Brain pericyte (primary cell): ENCODE data around the gene PLPP7.

Source experiments
- DNase-seq: peaks from one replicate; pipeline ENCODE4 v3.0.0-alpha.2; 2012; ENCODE audit warnings: low read depth, low spot score

Gene PLPP7

GRCh38 chr9:131303381-131304321 lies 14.1 kb downstream of the PLPP7 start:
- DNase-seq: no peak

GRCh38 chr9:131304676-131305355 lies 15.3 kb downstream of the PLPP7 start:
- DNase-seq: no peak

DNA sequence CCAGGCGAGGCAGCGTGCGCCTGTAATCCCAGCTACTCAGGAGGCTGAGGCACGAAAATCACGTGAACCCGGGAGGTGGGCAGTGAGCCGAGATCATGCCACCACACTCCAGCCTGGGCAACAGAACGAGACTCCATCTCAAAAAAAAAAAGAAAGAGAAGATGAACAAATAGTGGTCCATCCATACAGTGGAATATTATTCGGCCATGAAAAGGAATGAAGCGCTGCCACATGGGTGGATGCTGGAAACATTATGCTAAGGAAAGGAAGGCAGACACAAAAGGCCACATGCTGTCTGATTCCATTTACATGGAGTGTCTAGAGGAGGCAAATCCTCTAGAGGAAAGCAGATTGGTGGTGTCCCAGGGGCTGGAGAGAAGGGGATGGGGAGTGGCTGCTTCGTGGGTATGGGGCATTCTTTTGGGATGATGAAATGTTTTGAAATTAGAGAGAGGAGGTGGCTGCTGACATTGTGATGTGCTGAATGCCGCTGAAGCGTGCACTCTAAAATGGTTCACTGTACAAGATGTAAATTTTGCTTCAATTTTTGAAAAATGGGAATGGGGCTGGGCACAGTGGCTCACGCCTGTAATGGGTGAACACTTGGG lies 17.0 kb downstream of the PLPP7 start:
- DNase-seq: no peak

- no peak for DNase-seq
These were observed 18.5 kb downstream of the PLPP7 start for GRCh38 chr9:131307974-131308373.

DNA sequence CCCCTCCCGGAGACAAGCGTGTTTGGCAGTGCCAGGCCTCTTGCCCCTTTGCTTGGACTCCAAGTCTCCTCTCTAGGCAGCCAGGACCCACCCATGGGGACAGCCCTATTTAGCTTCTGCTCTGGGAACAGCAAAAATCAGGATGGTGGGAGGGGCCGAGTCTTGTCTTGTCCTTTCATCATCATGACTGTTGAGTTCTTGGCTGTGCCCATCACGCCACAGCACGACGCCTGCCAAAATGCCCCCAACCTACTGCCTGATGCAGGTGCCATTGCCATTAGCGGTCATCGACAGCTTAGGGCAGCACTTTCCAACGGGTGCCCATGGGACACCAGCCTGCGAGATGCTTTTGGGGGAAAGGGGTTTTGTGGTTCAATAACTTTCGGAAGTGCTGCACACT lies 18.9 kb downstream of the PLPP7 start:
- DNase-seq: no peak

- DNase-seq: no peak
These were observed 19.5 kb downstream of the PLPP7 start for GRCh38 chr9:131308906-131309529.

GRCh38 chr9:131309530-131310276 lies 20.2 kb downstream of the PLPP7 start:
- DNase-seq: no peak

DNA sequence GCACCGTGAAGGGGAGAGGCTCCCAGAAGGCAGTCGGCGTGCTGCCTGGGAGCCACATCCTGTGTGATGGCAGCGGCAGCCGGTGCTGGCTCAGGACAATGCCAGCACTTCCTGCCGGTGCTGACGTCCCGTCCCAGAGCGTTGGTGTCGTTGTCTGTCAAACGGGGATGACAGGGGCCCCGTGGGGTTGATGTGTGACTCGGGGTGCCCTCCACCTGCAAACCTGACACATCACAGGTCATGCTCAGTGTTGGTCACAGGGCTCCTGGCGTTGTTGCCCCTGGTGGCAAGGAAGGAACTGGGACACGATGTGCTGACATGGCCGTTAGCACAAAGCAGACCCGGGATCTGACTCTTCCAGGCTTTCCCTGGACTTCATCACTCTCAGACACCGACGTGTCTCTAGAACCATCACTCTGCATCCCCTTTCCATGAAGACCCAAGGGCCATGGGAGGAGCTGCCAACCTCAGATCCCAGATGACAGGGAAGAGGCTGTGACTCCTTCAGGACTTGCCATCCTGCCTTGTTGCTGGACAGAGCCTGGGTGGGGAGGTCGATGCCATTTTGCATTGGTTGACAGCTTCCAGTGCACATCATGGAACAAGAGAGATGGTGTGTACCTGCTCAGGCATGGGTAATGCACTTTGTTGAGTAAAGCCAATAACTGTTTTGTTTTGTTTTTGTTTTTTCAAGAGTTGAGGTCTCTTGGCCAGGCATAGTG lies 21.5 kb downstream of the PLPP7 start:
- DNase-seq: no peak

GRCh38 chr9:131312246-131312645 lies 22.7 kb downstream of the PLPP7 start:
- no peak for DNase-seq

DNA sequence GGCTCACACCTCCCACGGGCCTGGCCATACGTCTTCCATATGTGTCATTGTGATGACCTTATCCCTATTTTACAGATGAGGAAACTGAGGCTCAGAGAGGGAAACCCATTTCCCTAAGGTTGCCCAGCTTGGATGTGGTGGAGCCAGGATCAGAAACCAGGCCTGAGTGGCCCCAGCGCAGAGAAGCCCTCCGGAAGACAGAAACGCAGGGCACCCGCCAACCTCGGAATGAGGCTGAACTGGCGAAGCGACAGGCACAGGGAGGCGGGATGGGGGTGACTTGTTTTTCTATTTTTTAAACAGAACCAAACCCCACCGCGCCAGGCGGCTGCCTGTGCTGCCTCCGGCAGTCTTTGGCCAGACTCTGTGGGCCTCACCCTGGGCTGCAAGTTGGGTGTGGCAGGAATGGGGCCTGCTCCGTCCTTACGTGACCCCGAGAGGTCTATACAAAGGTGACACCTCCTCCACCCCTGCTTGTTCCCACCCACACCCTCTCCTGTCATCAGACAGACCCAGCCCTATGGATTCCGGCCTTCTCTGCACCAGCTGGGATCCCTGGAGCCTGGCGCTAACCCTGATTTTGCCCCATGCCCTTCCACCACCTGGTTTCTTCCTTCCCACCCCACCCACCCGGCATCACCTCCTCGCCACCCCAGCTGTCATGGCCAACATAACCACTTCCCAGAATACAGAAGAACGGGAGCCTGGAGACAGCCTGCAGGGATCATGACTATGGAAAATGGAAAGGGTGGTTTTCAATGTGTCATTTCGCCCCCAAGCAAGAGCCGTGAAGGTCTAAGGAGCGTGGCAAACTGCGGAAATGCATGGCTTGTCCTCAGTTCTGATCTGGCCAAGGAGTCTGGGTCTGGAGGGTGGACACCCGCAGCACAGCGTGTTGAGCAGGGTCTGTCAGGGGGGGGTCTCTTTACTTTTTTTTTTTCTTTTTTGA lies 23.6 kb downstream of the PLPP7 start:
- no peak for DNase-seq

- no peak for DNase-seq
These were observed 28.9 kb downstream of the PLPP7 start for GRCh38 chr9:131318231-131319085.

GRCh38 chr9:131319486-131319885 lies 30.0 kb downstream of the PLPP7 start:
- DNase-seq: no peak

DNA sequence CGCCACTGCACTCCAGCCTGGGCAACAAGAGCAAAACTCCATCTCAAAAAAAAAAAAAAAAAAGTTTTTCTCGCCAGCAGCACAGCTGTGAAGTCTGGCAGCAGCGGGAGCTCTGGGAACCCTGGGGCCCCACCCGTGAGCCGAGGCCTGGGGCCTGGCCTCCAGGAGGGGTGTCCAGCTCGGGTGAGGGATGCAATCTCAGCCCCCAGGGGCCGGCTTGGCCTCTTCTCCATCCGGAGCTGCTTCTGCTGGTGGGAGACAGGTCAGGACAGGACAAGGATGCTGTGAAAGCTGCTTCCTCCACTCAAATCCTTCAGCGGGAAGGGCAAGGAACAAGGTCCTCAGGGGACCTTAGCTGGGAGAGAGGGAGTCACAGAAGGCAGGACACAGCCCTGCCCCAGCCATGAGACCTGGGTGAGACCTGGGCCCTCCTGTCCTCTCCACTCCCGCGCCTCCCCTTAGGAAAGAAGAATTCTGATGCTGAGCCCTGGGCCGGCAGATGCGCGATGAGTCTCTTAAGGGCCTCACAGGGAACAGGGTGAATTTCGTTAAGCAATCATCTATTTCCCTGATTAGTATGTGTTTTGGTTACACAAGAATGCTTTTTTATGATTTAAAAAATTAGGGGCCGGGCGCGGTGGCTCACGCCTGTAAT lies 30.6 kb downstream of the PLPP7 start:
- no peak for DNase-seq

- DNase-seq: no peak
These were observed 34.1 kb downstream of the PLPP7 start for GRCh38 chr9:131323629-131324028.

- no peak for DNase-seq
These were observed 35.5 kb downstream of the PLPP7 start for GRCh38 chr9:131324736-131325679.

GRCh38 chr9:131329241-131329641 lies 39.7 kb downstream of the PLPP7 start:
- DNase-seq: no peak
